GM10248 (cell line): ENCODE results near the gene IPP.
"Not testable (repeated sequence)": the region's sequence is repeated elsewhere in the genome, so short reads cannot be mapped to it uniquely, and the experiment has no call there.

Experiments
- CTCF ChIA-PET: fragments of 300-600 bp; sonication (Branson Sonifier 250); formaldehyde crosslinking; extraction: SDS; loops from one replicate; lab custom pipeline; 2021; ENCODE audit warnings: antibody characterized with exemption; lab: Yijun Ruan, JAX
- POLR2A ChIA-PET: fragments of 350-650 bp; sonication (Branson Sonifier 250); formaldehyde crosslinking; extraction: SDS; loops from one replicate; lab custom pipeline; 2020; ENCODE audit warnings: antibody characterized with exemption; lab: Yijun Ruan, JAX
- DNase-seq: peaks from one replicate; pipeline ENCODE4 v3.0.0; 2012; ENCODE audit errors: extremely low spot score
- CTCF ChIP-seq: IDR thresholded peaks from 2 replicates; pipeline ENCODE4 v1.5.1; 2012; ENCODE audit warnings: mild to moderate bottlenecking, low read depth; ENCODE audit errors: extremely low read depth, missing control alignments, control extremely low read depth

IPP gene

GRCh38 chr1:45722809-45723208 lies 27.6 kb downstream of the IPP start:
- DNase-seq, result no peak
- CTCF ChIA-PET, result interaction anchor here (1.6 kb wide), 1 partner anchor 10 kb away, joined by 3 read pairs; no protein-coding TSS in a partner anchor
- TF ChIP-seq CTCF, result no peak
- POLR2A ChIA-PET, result no interaction called here

- no peak for DNase-seq
- ChIA-PET POLR2A (no interaction called here), CTCF (interaction anchor here (1.0 kb wide), 1 partner anchor 10 kb away, joined by 3 read pairs; no protein-coding TSS in a partner anchor)
- TF ChIP-seq CTCF, result no peak
Measured at GRCh38 chr1:45721207-45721606, 29.2 kb downstream of the IPP start.

- no peak for DNase-seq
- CTCF ChIA-PET, result interaction anchor here (1.0 to 1.8 kb wide), 3 partner anchors 9 to 25 kb away, joined by 3 to 6 read pairs (median 4); no protein-coding TSS in a partner anchor
- no peak for TF ChIP-seq CTCF
- POLR2A ChIA-PET, result no interaction called here
Measured at GRCh38 chr1:45718289-45718688, 32.2 kb downstream of the IPP start.

- CTCF ChIA-PET, result interaction anchor here (1.3 kb wide), 1 partner anchor 26 kb away, joined by 4 read pairs; no protein-coding TSS in a partner anchor
- DNase-seq, POLR2A ChIA-PET: not testable (repeated sequence)
Measured at GRCh38 chr1:45717386-45717785, 33.1 kb downstream of the IPP start.

- no peak for TF ChIP-seq CTCF
- ChIA-PET POLR2A (no interaction called here), CTCF (no interaction called here)
- DNase-seq, result no peak
Measured at GRCh38 chr1:45716700-45717099, 33.8 kb downstream of the IPP start.

- CTCF ChIA-PET, result interaction anchor here (1.4 kb wide), 1 partner anchor 9 kb away, joined by 3 read pairs; no protein-coding TSS in a partner anchor
Measured at GRCh38 chr1:45713711-45714110, 36.7 kb downstream of the IPP start.

More at GRCh38 chr1:45713711-45714110, 36.7 kb downstream of the IPP start:
- no peak for DNase-seq
- POLR2A ChIA-PET, result no interaction called here
- no peak for TF ChIP-seq CTCF
